Breast epithelium (tissue), 4 donors: ENCODE measurements around the gene SLC12A5. TPM values are rescaled to one million over a fixed set of nuclear protein-coding genes. Genes with fewer than 3 reads are reported as not detected.
A peak's percentile ranks its signal among the peaks of the same experiment; 100 is the strongest.

Experiments used
- DNase-seq, 2 donors: peaks; one replicate each; pipeline ENCODE4 v3.0.0-alpha.2; 2019; ENCODE audit warnings: low spot score in 2 of 2
- H3K27ac ChIP-seq, 2 donors: fragments of 200-600 bp; sonication (generic) in 1 of 2; one replicate each; pipeline ENCODE4 v1.5.1; 2016 to 2019; ENCODE audit warnings: mild to moderate bottlenecking in 1 of 2
- H3K27me3 ChIP-seq, 2 donors: fragments of 200-600 bp; sonication (generic) in 1 of 2; one replicate each; pipeline versions ENCODE4 v1.5.1 to v1.6.0; 2017 to 2019; ENCODE audit warnings: control low read depth in 1 of 2, mild to moderate bottlenecking in 1 of 2
- H3K36me3 ChIP-seq: fragments of 200-600 bp; one replicate; pipeline ENCODE4 v1.5.1; 2019
- H3K4me1 ChIP-seq, 2 donors: fragments of 200-600 bp; sonication (generic); one replicate each; pipeline ENCODE4 v1.5.1; 2016 to 2019; ENCODE audit warnings: control low read depth in 1 of 2
- H3K4me3 ChIP-seq, 3 donors: fragments of 200-600 bp; sonication (generic); 1 replicate in 2 of 3; 2 replicates in 1 of 3; pipeline ENCODE4 v1.5.1; 2016 to 2019; ENCODE audit warnings: mild to moderate bottlenecking in 3 of 3, moderate library complexity in 2 of 3
- H3K9me3 ChIP-seq, 2 donors: fragments of 200-600 bp; sonication (generic) in 1 of 2; one replicate each; pipeline ENCODE4 v1.5.1; 2016 to 2019; ENCODE audit warnings: control low read depth in 1 of 2
- POLR2A ChIP-seq: fragments of 450-650 bp; IDR thresholded peaks from one replicate; pipeline ENCODE4 v1.6.1; 2016; ENCODE audit warnings: antibody characterized with exemption, mild to moderate bottlenecking, moderate library complexity
- POLR2AphosphoS5 ChIP-seq, 3 donors: sonication (generic); formaldehyde crosslinking; IDR thresholded peaks; one replicate each; pipeline ENCODE4 v1.6.1; 2017; ENCODE audit warnings: antibody characterized with exemption in 3 of 3
- intact Hi-C: fragments of 100-400 bp; cut with DNase I; formaldehyde crosslinking; loops from one replicate; pipeline ENCODE4 v1.15.1; 2023; ENCODE audit warnings: low total_unique reads
- total RNA-seq, 3 donors: library from RNA; depleted of rRNA; stranded (reverse); fragments of >200 nt; gene quantifications; one replicate each; pipeline ENCODE4 v1.1.0, GENCODE V29; 2016
- TF ChIP-seq, protein P1 (sequence below), 3 donors: fragments of 450-650 bp; IDR thresholded peaks; one replicate each; pipeline ENCODE4 v1.5.1; 2016 to 2017; ENCODE audit warnings: antibody characterized with exemption in 3 of 3, mild to moderate bottlenecking in 3 of 3, moderate library complexity in 3 of 3

Gene SLC12A5
- total RNA-seq, 3 donors from 2014 or later: 0.33 TPM; not detected in 2

- no peaks in the 10 kb centered on the region for H3K9me3 ChIP-seq
- intact Hi-C loops: no loop called here
- no peaks in the 10 kb centered on the region for H3K36me3 ChIP-seq
- no peaks in the 10 kb centered on the region for H3K4me1 ChIP-seq
- DNase-seq: no peak
- H3K27me3 ChIP-seq: peaks cover 0 to 95% of the 10 kb centered on the region in 2 donors
- no peak for TF ChIP-seq POLR2A
- TF ChIP-seq POLR2AphosphoS5 (IDR thresholded peaks at IDR 0.05): no peak
- TF ChIP-seq, protein P1, sequence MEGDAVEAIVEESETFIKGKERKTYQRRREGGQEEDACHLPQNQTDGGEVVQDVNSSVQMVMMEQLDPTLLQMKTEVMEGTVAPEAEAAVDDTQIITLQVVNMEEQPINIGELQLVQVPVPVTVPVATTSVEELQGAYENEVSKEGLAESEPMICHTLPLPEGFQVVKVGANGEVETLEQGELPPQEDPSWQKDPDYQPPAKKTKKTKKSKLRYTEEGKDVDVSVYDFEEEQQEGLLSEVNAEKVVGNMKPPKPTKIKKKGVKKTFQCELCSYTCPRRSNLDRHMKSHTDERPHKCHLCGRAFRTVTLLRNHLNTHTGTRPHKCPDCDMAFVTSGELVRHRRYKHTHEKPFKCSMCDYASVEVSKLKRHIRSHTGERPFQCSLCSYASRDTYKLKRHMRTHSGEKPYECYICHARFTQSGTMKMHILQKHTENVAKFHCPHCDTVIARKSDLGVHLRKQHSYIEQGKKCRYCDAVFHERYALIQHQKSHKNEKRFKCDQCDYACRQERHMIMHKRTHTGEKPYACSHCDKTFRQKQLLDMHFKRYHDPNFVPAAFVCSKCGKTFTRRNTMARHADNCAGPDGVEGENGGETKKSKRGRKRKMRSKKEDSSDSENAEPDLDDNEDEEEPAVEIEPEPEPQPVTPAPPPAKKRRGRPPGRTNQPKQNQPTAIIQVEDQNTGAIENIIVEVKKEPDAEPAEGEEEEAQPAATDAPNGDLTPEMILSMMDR (IDR thresholded peaks at IDR 0.05): no peak
- no peak overlapping the region for H3K27ac ChIP-seq
- no peak overlapping the region for H3K4me3 ChIP-seq
Observed at GRCh38 chr20:46012921-46013320, 16.1 kb upstream of the SLC12A5 start.

GRCh38 chr20:46013322-46013828, 15.6 kb upstream of the SLC12A5 start:
- H3K9me3 ChIP-seq: no peaks in the 10 kb centered on the region
- TF ChIP-seq POLR2AphosphoS5 (IDR thresholded peaks at IDR 0.05) (no peak), POLR2A (no peak)
- TF ChIP-seq, protein P1 (IDR thresholded peaks at IDR 0.05): no peak
- H3K4me1 ChIP-seq: no peaks in the 10 kb centered on the region
- DNase-seq: no peak
- intact Hi-C loops: no loop called here
- no peaks in the 10 kb centered on the region for H3K36me3 ChIP-seq
- H3K27me3 ChIP-seq: peaks cover 0 to 95% of the 10 kb centered on the region in 2 donors
- peak overlapping the region in 1 of 3 donors; percentile 3 for H3K4me3 ChIP-seq
- H3K27ac ChIP-seq: no peak overlapping the region

- no peak for TF ChIP-seq POLR2AphosphoS5 (IDR thresholded peaks at IDR 0.05)
- TF ChIP-seq, protein P1 (IDR thresholded peaks at IDR 0.05): peak; percentile 12 to 52 (median 45)
- intact Hi-C loops: no loop called here
- peak overlapping the region in 1 of 3 donors; percentile 3 for H3K4me3 ChIP-seq
- no peaks in the 10 kb centered on the region for H3K36me3 ChIP-seq
- peaks cover 0 to 95% of the 10 kb centered on the region in 2 donors for H3K27me3 ChIP-seq
- no peaks in the 10 kb centered on the region for H3K4me1 ChIP-seq
- H3K27ac ChIP-seq: no peak overlapping the region
- no peaks in the 10 kb centered on the region for H3K9me3 ChIP-seq
- no peak for DNase-seq
Observed at GRCh38 chr20:46013829-46014516, 15.0 kb upstream of the SLC12A5 start.

DNA sequence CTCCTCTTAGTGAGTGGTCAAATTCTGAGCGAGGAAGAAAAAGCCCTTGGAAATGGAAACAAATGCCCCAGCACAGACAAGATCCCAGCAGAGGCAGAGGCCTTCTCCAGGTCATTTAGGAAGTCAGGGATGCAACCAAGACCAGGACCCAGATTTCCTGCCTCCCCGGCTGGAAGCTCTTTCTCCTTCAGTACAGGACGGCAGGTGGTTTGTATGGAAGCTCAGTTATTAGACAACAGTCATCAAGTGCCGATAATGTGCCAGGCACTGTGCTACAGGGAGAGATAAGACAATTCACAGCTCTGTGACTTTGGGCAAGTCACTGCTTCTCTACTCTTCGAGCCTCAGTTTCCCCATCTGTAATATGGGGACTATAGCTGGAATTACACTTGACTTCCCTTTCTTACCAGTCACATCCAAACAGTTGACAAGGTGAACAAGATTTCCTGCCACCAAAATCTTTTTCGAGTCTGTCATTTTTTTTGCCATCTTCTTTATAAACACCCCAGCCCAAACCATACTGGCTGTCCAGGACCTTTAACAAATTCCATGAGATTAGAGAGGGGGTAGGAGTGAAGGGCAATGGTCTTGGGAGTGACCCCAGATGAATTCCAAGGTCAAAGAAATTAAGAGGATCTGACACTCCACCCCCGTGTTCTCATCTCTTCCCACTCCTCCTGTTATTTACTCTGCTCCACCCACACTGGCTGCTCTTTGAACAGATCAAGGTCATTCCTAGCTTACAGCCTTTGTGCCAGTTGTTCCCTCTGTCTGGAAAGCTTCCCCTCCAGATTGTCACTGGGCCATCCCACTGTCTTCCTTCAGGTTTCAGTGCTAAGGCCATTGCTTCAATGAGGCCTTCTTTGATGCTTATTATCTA, 14.3 kb upstream of the SLC12A5 start:
- no peak overlapping the region for H3K4me3 ChIP-seq
- TF ChIP-seq POLR2AphosphoS5 (IDR thresholded peaks at IDR 0.05) (no peak), POLR2A (no peak)
- TF ChIP-seq, protein P1 (IDR thresholded peaks at IDR 0.05): no peak
- no peak overlapping the region for H3K27ac ChIP-seq
- no peaks in the 10 kb centered on the region for H3K36me3 ChIP-seq
- DNase-seq: no peak
- H3K4me1 ChIP-seq: no peaks in the 10 kb centered on the region
- intact Hi-C loops: no loop called here
- H3K9me3 ChIP-seq: no peaks in the 10 kb centered on the region
- peaks cover 0 to 94% of the 10 kb centered on the region in 2 donors for H3K27me3 ChIP-seq

DNA sequence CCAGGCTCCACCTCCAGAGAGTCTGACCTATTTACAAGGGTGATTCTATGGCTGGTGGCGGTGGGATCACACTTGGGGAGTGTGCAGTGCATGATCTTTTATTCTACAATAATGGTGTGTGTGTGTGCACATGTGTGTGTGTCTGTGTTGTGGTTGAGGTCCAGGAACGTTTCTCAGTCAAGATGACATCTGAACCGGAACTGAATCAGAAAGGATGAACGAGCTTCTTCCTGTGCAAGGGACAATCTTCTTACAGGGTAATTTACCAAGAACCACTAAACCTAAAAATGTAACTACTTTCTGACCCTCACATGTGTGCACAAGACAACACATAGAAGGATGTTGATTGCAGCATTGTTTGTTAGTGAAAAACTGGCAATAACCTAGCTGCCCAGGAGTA, 11.7 kb upstream of the SLC12A5 start:
- Histone ChIP-seq H3K27ac (no peak overlapping the region), H3K4me3 (no peak overlapping the region), H3K9me3 (no peaks in the 10 kb centered on the region), H3K27me3 (peaks cover 6 to 94% of the 10 kb centered on the region in 2 donors), H3K36me3 (no peaks in the 10 kb centered on the region), H3K4me1 (peaks cover 4 to 9% of the 10 kb centered on the region in 2 donors)
- TF ChIP-seq POLR2A: no peak
- TF ChIP-seq, protein P1 (IDR thresholded peaks at IDR 0.05): no peak
- no peak for TF ChIP-seq POLR2AphosphoS5 (IDR thresholded peaks at IDR 0.05)
- intact Hi-C loops: no loop called here
- DNase-seq: no peak
